Measurements from ENCODE around the gene GTF2A2. TPM values are rescaled to one million over a fixed set of nuclear protein-coding genes. Genes with fewer than 3 reads are reported as not detected.

Gene GTF2A2
- polyA plus RNA-seq, 1 of the 3 experiments (the other 2 are of a cell fraction) = 77.4 TPM

- POLR2A ChIA-PET = no interaction called here
Observed at GRCh38 chr15:59611276-59612260, 45.7 kb downstream of the GTF2A2 start, which contains the start of gene GCNT3. Gene GCNT3 (plus strand): TSS chr15:59611783. CDS start chr15:59618239, 6,456 bp downstream.

More at GRCh38 chr15:59611276-59612260, 45.7 kb downstream of the GTF2A2 start, which contains the start of gene GCNT3:
- no peaks in the 10 kb centered on the region for H3K9me2 ChIP-seq
- no peak within 1 kb of the TSS for H3K9ac ChIP-seq
- H3K4me3 ChIP-seq (ENCODE audit: low read depth in 2 of 2, low read length in 1 of 2) = no peak within 1 kb of the TSS
- H3K79me2 ChIP-seq (ENCODE audit: insufficient read depth) = no peaks in the 10 kb centered on the region
- H3K27ac ChIP-seq (ENCODE audit: low read depth in 2 of 2, low read length in 1 of 2) = no peak within 1 kb of the TSS
- no peaks in the 10 kb centered on the region for H3K36me3 ChIP-seq (replicated peaks in 1 of 2; ENCODE audit: control insufficient read depth in 1 of 2, insufficient read depth in 2 of 2, low read length in 1 of 2)
- H3K4me2 ChIP-seq = no peak within 1 kb of the TSS
- no peaks in the 10 kb centered on the region for H3K9me3 ChIP-seq
- CTCF ChIA-PET = interaction anchor here (0.6 to 1.2 kb wide), 3 partner anchors 30 to 79 kb away, joined by 3 to 4 read pairs (median 3); no protein-coding TSS in a partner anchor
- DNase-seq = no peak
- peaks cover 8% of the 10 kb centered on the region; the same call in 1 of the 2 replicates for H3K27me3 ChIP-seq (ENCODE audit: insufficient read depth)
- H3F3A ChIP-seq (replicated peaks; ENCODE audit: insufficient read depth) = no peaks in the 10 kb centered on the region
- TF ChIP-seq RCOR1 (IDR thresholded peaks at IDR 0.05; ENCODE audit: low read length) (no peak), EZH2phosphoT487 (IDR thresholded peaks at IDR 0.05; ENCODE audit: borderline replicate concordance, low read depth) (no peak), USF1 (IDR thresholded peaks at IDR 0.05; ENCODE audit: borderline replicate concordance, low read depth) (no peak), JUND (IDR thresholded peaks at IDR 0.05) (no peak), FOXJ3 (CRISPR knock-in tag; IDR thresholded peaks at IDR 0.05) (no peak), TAF1 (IDR thresholded peaks at IDR 0.05; ENCODE audit: borderline replicate concordance, low read depth, low read length) (no peak), GATA2 (CRISPR knock-in tag; IDR thresholded peaks at IDR 0.05) (no peak), SMC3 (IDR thresholded peaks at IDR 0.05; ENCODE audit: low read depth, low read length) (no peak), ZBTB33 (IDR thresholded peaks at IDR 0.05; ENCODE audit: borderline replicate concordance, low read depth) (no peak), FOSL2 (IDR thresholded peaks at IDR 0.05; ENCODE audit: borderline replicate concordance, low read depth) (no peak), NFIC (IDR thresholded peaks at IDR 0.05; ENCODE audit: borderline replicate concordance) (no peak), ELF1 (IDR thresholded peaks at IDR 0.05) (no peak), TCF12 (IDR thresholded peaks at IDR 0.05) (no peak), CHD2 (IDR thresholded peaks at IDR 0.05; ENCODE audit: low read length, partially characterized antibody) (no peak), MXI1 (IDR thresholded peaks at IDR 0.05; ENCODE audit: low read depth, low read length) (no peak), GABPA (IDR thresholded peaks at IDR 0.05; ENCODE audit: low read depth) (no peak), RFX5 (IDR thresholded peaks at IDR 0.05; ENCODE audit: low read length) (no peak), EP300 (IDR thresholded peaks at IDR 0.05; ENCODE audit: borderline replicate concordance in 1 of 2, low read depth in 1 of 2, low read length in 1 of 2) (no peak)
- H4K20me1 ChIP-seq (ENCODE audit: insufficient read depth) = no peaks in the 10 kb centered on the region
- 21% methylated on average over 8 of the region's 8 CpGs for WGBS (ENCODE audit: low lambda C conversion rate)
- no peak within 1 kb of the TSS for H2AFZ ChIP-seq (ENCODE audit: low read depth)
- no peaks in the 10 kb centered on the region for H3K4me1 ChIP-seq (ENCODE audit: control insufficient read depth in 1 of 2, insufficient read depth in 2 of 2, low read depth in 1 of 2, low read length in 1 of 2)

Measured in SK-N-SH (cell line).